GM12878 (cell line): ENCODE results near the gene ACTRT3. TPM values are rescaled to one million over a fixed set of nuclear protein-coding genes. Genes with fewer than 3 reads are reported as not detected.

ENCODE experiments used
- ATAC-seq: fragments of 200-7000 bp; cut with Tn5 transposase; 3 replicates; pipeline ENCODE4 v1.9.1; 2020; ENCODE audit warnings: mild to moderate bottlenecking, moderate library complexity
- BruUV-seq: library from RNA; stranded (reverse); fragments of 400-500 nt; replicated peaks from 2 replicates; lab custom pipeline; 2021; lab: Mats Ljungman, UMichigan
- CTCF ChIA-PET: fragments of 300-600 bp; sonication (Branson Sonifier 250); formaldehyde crosslinking; extraction: SDS; loops from one replicate; lab custom pipeline; 2021; ENCODE audit warnings: inconsistent platforms; lab: Yijun Ruan, JAX
- POLR2A ChIA-PET: fragments of 350-600 bp; formaldehyde crosslinking; extraction: SDS; loops from one replicate; lab custom pipeline; 2021; ENCODE audit warnings: inconsistent platforms; lab: Charles Lee
- RAD21 ChIA-PET: fragments of 300-600 bp; sonication (Branson Sonifier 250); formaldehyde crosslinking; loops from one replicate; lab custom pipeline; 2023; ENCODE audit warnings: antibody characterized with exemption; ENCODE audit not compliant: unreplicated experiment; lab: Charles Lee
- SMC1A ChIA-PET: fragments of 300-600 bp; sonication (Branson Sonifier 250); formaldehyde crosslinking; loops from one replicate; lab custom pipeline; 2023; ENCODE audit not compliant: unreplicated experiment, uncharacterized antibody; lab: Charles Lee
- DNase-seq: peaks from one replicate; pipeline ENCODE4 v3.0.0-alpha.2; 2011; ENCODE audit warnings: low read depth, low spot score
- FAIRE-seq: peaks from 3 replicates; lab custom pipeline; 2011; peaks lifted over from hg19 to GRCh38; lab: Jason Lieb, UNC
- H2AFZ ChIP-seq: 2 replicates; pipeline ENCODE4 v1.6.0; 2011; ENCODE audit warnings: low read depth, low read length, control low read depth; ENCODE audit not compliant: control insufficient read depth
- H3K27ac ChIP-seq: 2 replicates; pipeline ENCODE4 v1.5.1; 2011; ENCODE audit warnings: control low read depth; ENCODE audit not compliant: control insufficient read depth, insufficient read depth
- H3K27me3 ChIP-seq, 2 experiments: replicated peaks in 1 of 2; 2 replicates each; pipeline versions ENCODE4 v1.6.0 to v1.6.1; 2011; ENCODE audit warnings: low read length in 1 of 2; ENCODE audit not compliant: control insufficient read depth in 2 of 2, insufficient read depth in 2 of 2
- H3K36me3 ChIP-seq, 2 experiments: 2 replicates each; pipeline ENCODE4 v1.5.1; 2011; ENCODE audit warnings: low read length in 1 of 2; ENCODE audit not compliant: control insufficient read depth in 2 of 2, insufficient read depth in 2 of 2
- H3K4me1 ChIP-seq: 2 replicates; pipeline ENCODE4 v1.6.1; 2011; ENCODE audit warnings: mild to moderate bottlenecking, low read length, moderate library complexity, mixed read lengths; ENCODE audit not compliant: control insufficient read depth, insufficient read depth
- H3K4me2 ChIP-seq: 2 replicates; pipeline ENCODE4 v1.6.0; 2011; ENCODE audit warnings: control low read depth; ENCODE audit not compliant: control insufficient read depth, insufficient read depth
- H3K4me3 ChIP-seq: fragments of 200-600 bp; sonication (generic); 2 replicates; pipeline ENCODE4 v1.5.1; 2016
- H3K79me2 ChIP-seq: 2 replicates; pipeline ENCODE4 v1.6.0; 2011; ENCODE audit warnings: low read length; ENCODE audit not compliant: control insufficient read depth, insufficient read depth
- H3K9ac ChIP-seq: 2 replicates; pipeline ENCODE4 v1.8.0; 2011; ENCODE audit warnings: low read length, control low read depth, mixed read lengths; ENCODE audit not compliant: control insufficient read depth, insufficient read depth
- H3K9me3 ChIP-seq: replicated peaks from 3 replicates; pipeline ENCODE4 v1.5.1; 2011; ENCODE audit warnings: mild to moderate bottlenecking, low read length; ENCODE audit not compliant: control insufficient read depth, insufficient read depth
- H4K20me1 ChIP-seq: 2 replicates; pipeline ENCODE4 v1.6.0; 2011; ENCODE audit not compliant: control insufficient read depth, insufficient read depth
- CBX5 ChIP-seq: sonication (generic); IDR thresholded peaks from 2 replicates; pipeline ENCODE4 v1.6.1; 2016; ENCODE audit warnings: low read depth, moderate library complexity, mild to moderate bottlenecking, inconsistent platforms
- ELK1 ChIP-seq: IDR thresholded peaks from 2 replicates; pipeline ENCODE4 v1.6.1; 2012; ENCODE audit warnings: low read depth, low read length, improper control_type of control experiment
- ESRRA ChIP-seq: IDR thresholded peaks from 2 replicates; pipeline ENCODE4 v1.6.1; 2012; ENCODE audit warnings: mild to moderate bottlenecking, low read length, improper control_type of control experiment
- ETV6 ChIP-seq, 2 experiments: fragments of 450-650 bp in 1 of 2; IDR thresholded peaks in 1 of 2; conservative IDR thresholded peaks in 1 of 2; 2 replicates each; pipeline ENCODE4 v1.6.1; 2014; ENCODE audit warnings: antibody characterized with exemption in 1 of 2, borderline replicate concordance in 1 of 2, low read depth in 1 of 2, mild to moderate bottlenecking in 1 of 2, moderate library complexity in 1 of 2
- JUND ChIP-seq: IDR thresholded peaks from 2 replicates; pipeline ENCODE4 v1.6.1; 2012; ENCODE audit warnings: low read depth, mild to moderate bottlenecking, low read length, improper control_type of control experiment, moderate library complexity
- KLF5 ChIP-seq: fragments of 450-650 bp; IDR thresholded peaks from 2 replicates; pipeline ENCODE4 v1.6.1; 2014; ENCODE audit warnings: mild to moderate bottlenecking; ENCODE audit not compliant: partially characterized antibody
- NFYB ChIP-seq: IDR thresholded peaks from 2 replicates; pipeline ENCODE4 v1.6.1; 2011; ENCODE audit warnings: low read depth, mild to moderate bottlenecking, low read length, improper control_type of control experiment, moderate library complexity; ENCODE audit not compliant: insufficient read depth
- NR2C2 ChIP-seq: IDR thresholded peaks from 2 replicates; pipeline ENCODE4 v1.6.1; 2011; ENCODE audit warnings: borderline replicate concordance, low read depth; ENCODE audit not compliant: control insufficient read depth, insufficient read length
- PAX5 ChIP-seq: IDR thresholded peaks from 2 replicates; pipeline ENCODE4 v1.6.1; 2011; ENCODE audit warnings: low read depth, low read length, borderline replicate concordance
- PKNOX1 ChIP-seq: fragments of 450-650 bp; IDR thresholded peaks from 2 replicates; pipeline ENCODE4 v1.6.1; 2016; ENCODE audit warnings: mild to moderate bottlenecking
- RB1 ChIP-seq: fragments of 450-650 bp; formaldehyde crosslinking; IDR thresholded peaks from 2 replicates; pipeline ENCODE4 v1.6.1; 2017; ENCODE audit warnings: mild to moderate bottlenecking, borderline replicate concordance
- RCOR1 ChIP-seq: conservative IDR thresholded peaks from 2 replicates; pipeline ENCODE4 v1.6.1; 2012; ENCODE audit warnings: low read depth, low read length, improper control_type of control experiment
- SIX5 ChIP-seq: IDR thresholded peaks from 2 replicates; pipeline ENCODE4 v1.6.1; 2011; ENCODE audit warnings: mild to moderate bottlenecking, low read depth, low read length, moderate library complexity; ENCODE audit not compliant: severe bottlenecking
- SMARCA5 ChIP-seq: fragments of 450-650 bp; IDR thresholded peaks from 2 replicates; pipeline ENCODE4 v1.6.1; 2017; ENCODE audit warnings: mild to moderate bottlenecking
- SPI1 ChIP-seq: IDR thresholded peaks from 2 replicates; pipeline ENCODE4 v1.6.1; 2011; ENCODE audit warnings: low read depth, mild to moderate bottlenecking, low read length, moderate library complexity, borderline replicate concordance; ENCODE audit not compliant: insufficient read depth
- SRF ChIP-seq, 2 experiments: IDR thresholded peaks; 2 replicates each; pipeline ENCODE4 v1.6.1; 2011; ENCODE audit warnings: low read depth in 2 of 2, low read length in 2 of 2, mild to moderate bottlenecking in 1 of 2, moderate library complexity in 1 of 2
- STAT3 ChIP-seq: IDR thresholded peaks from 2 replicates; pipeline ENCODE4 v1.6.1; 2011; ENCODE audit warnings: low read depth, low read length, improper control_type of control experiment
- SUZ12 ChIP-seq: fragments of 200-600 bp; sonication (generic); IDR thresholded peaks from one replicate; pipeline ENCODE4 v1.6.1; 2018; ENCODE audit warnings: antibody characterized with exemption, mild to moderate bottlenecking; ENCODE audit not compliant: unreplicated experiment
- ZSCAN29 ChIP-seq: fragments of 450-650 bp; IDR thresholded peaks from 2 replicates; pipeline ENCODE4 v1.6.1; 2017; ENCODE audit warnings: mild to moderate bottlenecking, moderate library complexity
- WGBS: methylation state at CpG from one replicate; pipeline ENCODE4 v1.1.6; 2016; ENCODE audit warnings: low lambda C conversion rate; ENCODE audit not compliant: insufficient replicate concordance, insufficient coverage; ENCODE audit errors: missing lambda C conversion rate; 5-methylcytosine and 5-hydroxymethylcytosine counted together
- in situ Hi-C: fragments of 300-500 bp; cut with MboI; formaldehyde crosslinking; loops from 9 replicates; pipeline ENCODE4 v1.14.3; 2018; ENCODE audit warnings: mixed read lengths
- intact Hi-C: fragments of 100-400 bp; cut with micrococcal nuclease; formaldehyde crosslinking; loops from one replicate; pipeline ENCODE4 v1.14.2; 2022; ENCODE audit not compliant: unreplicated experiment
- polyA plus RNA-seq, 11 experiments: library from polyadenylated mRNA; depleted of rRNA in 4 of 11; unstranded in 6 of 11; stranded (reverse) in 5 of 11; fragments of >200 nt; fragmentation: Nextera tagmentation in 4 of 11; fragmentation: Illumina TruSeq in 1 of 11; extraction: Ambion mirVana in 4 of 11; extraction: Trizol in 1 of 11; gene quantifications; 1 replicate in 1 of 11; 2 replicates in 10 of 11; pipeline versions ENCODE4 v1.2.1 to v1.2.3, GENCODE V29; 2011 to 2016; ENCODE audit warnings: inconsistent platforms in 2 of 11, missing spikeins in 2 of 11, low read depth in 1 of 11
- total RNA-seq, 4 experiments: library from RNA; depleted of rRNA in 3 of 4; stranded (reverse); fragments of >200 nt in 3 of 4; fragmentation: Illumina TruSeq in 1 of 4; extraction: Trizol in 1 of 4; gene quantifications; 2 replicates each; pipeline versions ENCODE4 v1.2.1 to v1.2.3, GENCODE V29; 2013 to 2021
- TF ChIP-seq, protein P1 (sequence below): IDR thresholded peaks from 2 replicates; pipeline ENCODE4 v1.6.1; 2012; ENCODE audit warnings: low read depth, low read length, improper control_type of control experiment

Gene ACTRT3
- total and polyA plus RNA-seq, 10 of the 15 experiments (the other 5 are each of a cell fraction or from before 2014, with no cell fraction given), result 0.02 to 0.58 (median 0.11) TPM; not detected in 1

DNA sequence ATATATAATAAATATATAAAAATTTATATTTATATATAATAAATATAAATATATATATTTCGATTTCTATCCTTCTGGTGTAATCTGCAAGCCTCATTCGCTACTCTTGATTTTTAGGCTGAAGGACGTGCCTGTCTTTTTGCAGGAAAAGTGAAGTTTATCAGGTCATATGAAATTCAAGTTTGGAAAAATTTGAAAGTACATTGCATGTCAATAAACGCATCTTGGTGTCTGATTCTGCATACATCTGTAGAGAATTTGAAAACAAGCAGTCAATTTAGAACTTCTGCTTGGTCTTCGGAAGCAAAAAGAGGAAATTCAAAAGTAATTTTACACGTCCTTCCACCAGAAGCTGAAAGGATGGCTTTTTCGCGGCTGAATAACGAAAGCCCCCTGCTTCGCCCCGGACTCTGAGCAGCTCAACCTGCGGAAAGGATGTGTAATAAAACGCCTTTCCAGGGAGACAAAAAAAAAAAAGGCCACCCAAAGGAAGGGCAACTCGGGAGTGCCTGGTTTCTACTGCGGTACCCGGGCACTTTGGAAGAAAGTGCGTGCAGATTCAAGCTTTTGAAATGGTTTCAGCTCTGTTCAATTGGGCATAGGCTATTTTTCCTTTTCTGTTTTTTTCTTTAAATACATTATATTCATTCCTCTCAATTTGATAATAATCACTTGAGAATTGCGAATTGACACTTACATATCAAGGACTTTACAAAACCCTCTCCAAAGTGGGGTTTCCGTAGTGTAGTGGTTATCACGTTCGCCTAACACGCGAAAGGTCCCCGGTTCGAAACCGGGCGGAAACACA is 2.3 kb upstream of the ACTRT3 start:
- BruUV-seq, result no TSS peak
- peak; percentile 19 for ATAC-seq
- peak; percentile 76 for FAIRE-seq
- TF ChIP-seq PAX5 (no peak), ETV6 (conservative IDR thresholded peaks at IDR 0.05 in 1 of 2, IDR thresholded peaks at IDR 0.05 in 1 of 2; ENCODE audit: borderline replicate concordance in 1 of 2, low read depth in 1 of 2) (no peak), ESRRA (no peak), CBX5 (no peak), SPI1 (no peak), NR2C2 (no peak), STAT3 (no peak), ZSCAN29 (peak; percentile 76; the same call in 1 of the 2 replicates), RCOR1 (no peak), SRF (IDR thresholded peaks at IDR 0.05; ENCODE audit: low read depth in 2 of 2, low read length in 2 of 2) (no peak), SIX5 (no peak), JUND (no peak), RB1 (peak; percentile 67; the same call in 1 of the 2 replicates), ELK1 (no peak), SUZ12 (no peak), KLF5 (no peak), NFYB (no peak), SMARCA5 (peak; percentile 71), PKNOX1 (no peak)
- TF ChIP-seq, protein P1, sequence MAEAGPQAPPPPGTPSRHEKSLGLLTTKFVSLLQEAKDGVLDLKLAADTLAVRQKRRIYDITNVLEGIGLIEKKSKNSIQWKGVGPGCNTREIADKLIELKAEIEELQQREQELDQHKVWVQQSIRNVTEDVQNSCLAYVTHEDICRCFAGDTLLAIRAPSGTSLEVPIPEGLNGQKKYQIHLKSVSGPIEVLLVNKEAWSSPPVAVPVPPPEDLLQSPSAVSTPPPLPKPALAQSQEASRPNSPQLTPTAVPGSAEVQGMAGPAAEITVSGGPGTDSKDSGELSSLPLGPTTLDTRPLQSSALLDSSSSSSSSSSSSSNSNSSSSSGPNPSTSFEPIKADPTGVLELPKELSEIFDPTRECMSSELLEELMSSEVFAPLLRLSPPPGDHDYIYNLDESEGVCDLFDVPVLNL, result no peak

More for the DNA sequence above, 2.3 kb upstream of the ACTRT3 start:
- Histone ChIP-seq H3K9me3 (no peaks in the 10 kb centered on the region), H3K27me3 (no peaks in the 10 kb centered on the region), H3K27ac (peak overlapping the region; percentile 99), H3K36me3 (peaks cover 0 to 10% of the 10 kb centered on the region in 2 experiments; a peak in 1 of 4 replicates), H3K9ac (peak overlapping the region; percentile 99), H4K20me1 (no peaks in the 10 kb centered on the region), H3K79me2 (peaks cover 33% of the 10 kb centered on the region), H3K4me1 (peaks cover 14% of the 10 kb centered on the region; the same call in 1 of the 2 replicates), H2AFZ (peak overlapping the region; percentile 95), H3K4me3 (peak overlapping the region; percentile 97), H3K4me2 (peak overlapping the region; percentile 80)
- ChIA-PET RAD21 (interaction anchor here (0.7 to 2.1 kb wide), 5 partner anchors 8 to 319 kb away, joined by 3 to 10 read pairs (median 4); no protein-coding TSS in a partner anchor), POLR2A (interaction anchor here (0.6 to 0.7 kb wide), 9 partner anchors 9 to 1941 kb away, joined by 3 to 5 read pairs (median 3); partner anchors contain the start of gene SEC62), SMC1A (interaction anchor here (1.1 to 2.0 kb wide), 2 partner anchors 197 to 282 kb away, joined by 3 to 4 read pairs; no protein-coding TSS in a partner anchor), CTCF (interaction anchor here (0.6 to 1.7 kb wide), 5 partner anchors 8 to 563 kb away, joined by 3 to 12 read pairs (median 3); no protein-coding TSS in a partner anchor)
- in situ Hi-C loops (no loop called here), intact Hi-C loops (loop anchor here (5.0 kb wide), 3 partner anchors 161 to 1096 kb away; partner anchors contain the start of gene SKIL)
- 1% methylated on average over 27 of the region's 27 CpGs for WGBS
- peak; percentile 90 for DNase-seq
